ENCODE data around the gene LRRC3. TPM values are rescaled to one million over a fixed set of nuclear protein-coding genes. Genes with fewer than 3 reads are reported as not detected.
A peak's percentile ranks its signal among the peaks of the same experiment; 100 is the strongest.

Gene LRRC3
- total and polyA plus RNA-seq, 7 experiments from 2014 or later, result 0.06 to 3.3 (median 0.89) TPM

DNA sequence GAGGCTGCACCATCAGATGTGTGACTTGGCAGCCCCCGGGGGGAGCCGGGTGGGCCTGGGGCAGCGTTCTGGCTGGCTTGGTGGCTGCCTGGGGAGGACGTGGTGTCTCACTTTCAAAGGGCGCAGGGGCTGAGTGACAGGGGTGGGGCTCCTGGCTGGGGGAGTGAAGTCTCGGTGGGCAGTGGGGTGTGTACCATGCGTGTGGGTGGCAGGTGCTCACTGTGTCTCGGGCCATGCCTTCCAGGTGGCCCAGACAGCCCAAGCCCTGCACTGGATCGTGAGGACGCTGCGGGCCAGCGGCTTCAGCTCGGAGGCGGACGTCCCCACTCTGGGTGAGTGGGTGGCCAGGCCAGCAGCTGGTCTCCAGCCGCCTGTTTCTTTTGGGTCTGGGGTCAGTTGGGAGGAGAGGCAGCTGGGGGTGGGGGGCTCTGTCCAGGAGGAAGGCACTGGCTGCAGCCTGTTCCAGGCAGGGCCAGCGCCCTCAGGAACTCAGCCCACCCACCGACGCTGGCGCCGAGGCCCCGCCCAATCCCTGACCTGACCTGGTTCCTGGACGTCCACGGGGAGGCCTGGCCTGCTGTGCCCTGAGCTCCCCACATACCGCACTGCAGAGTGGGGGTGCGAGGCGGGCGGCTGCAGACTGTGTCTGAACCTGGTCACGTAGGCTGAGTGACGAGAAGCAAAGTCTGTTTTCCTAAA lies 30.6 kb upstream of the LRRC3 start:
- H3K27ac Mint-ChIP-seq, result no peak overlapping the region
- DNase-seq (no peak), ATAC-seq (no peak)
- peaks cover 0 to 9% (median 3%) of the 10 kb centered on the region in 11 donors for H3K9me3 Mint-ChIP-seq
- no peaks in the 10 kb centered on the region for H3K27me3 Mint-ChIP-seq
- peaks cover 0 to 1% (median 1%) of the 10 kb centered on the region in 3 experiments for H3K9me3 ChIP-seq (ENCODE audit: control insufficient read depth in 2 of 3, low read length in 3 of 3)
- H3K27ac ChIP-seq (ENCODE audit: low read depth, low read length), result no peak overlapping the region
- no peaks in the 10 kb centered on the region for H3K4me1 ChIP-seq (ENCODE audit: control insufficient read depth in 2 of 2, insufficient read depth in 2 of 2, low read length in 2 of 2)
- intact Hi-C loops (cut with micrococcal nuclease), result loop anchor here in 1 of 2 donors (10.0 kb wide), 1 partner anchor 90 kb away; the partner anchor contains the start of gene CFAP410
- no peaks in the 10 kb centered on the region for H3K27me3 ChIP-seq (ENCODE audit: control insufficient read depth in 2 of 2, insufficient read depth in 2 of 2, low read length in 2 of 2)
- H3K4me1 Mint-ChIP-seq, result peaks cover 0 to 6% (median 0%) of the 10 kb centered on the region in 7 donors
- H3K36me3 ChIP-seq (ENCODE audit: control insufficient read depth in 2 of 3, insufficient read depth in 3 of 3, low read length in 3 of 3), result no peaks in the 10 kb centered on the region
- ChIA-PET POLR2A (no interaction called here), CTCF (no interaction called here)
- peaks cover 0 to 17% (median under 1%) of the 10 kb centered on the region in 5 donors for H3K36me3 Mint-ChIP-seq
- H3K4me3 Mint-ChIP-seq, result no peak overlapping the region
- H3K4me3 ChIP-seq (ENCODE audit: low read length), result no peak overlapping the region

DNA sequence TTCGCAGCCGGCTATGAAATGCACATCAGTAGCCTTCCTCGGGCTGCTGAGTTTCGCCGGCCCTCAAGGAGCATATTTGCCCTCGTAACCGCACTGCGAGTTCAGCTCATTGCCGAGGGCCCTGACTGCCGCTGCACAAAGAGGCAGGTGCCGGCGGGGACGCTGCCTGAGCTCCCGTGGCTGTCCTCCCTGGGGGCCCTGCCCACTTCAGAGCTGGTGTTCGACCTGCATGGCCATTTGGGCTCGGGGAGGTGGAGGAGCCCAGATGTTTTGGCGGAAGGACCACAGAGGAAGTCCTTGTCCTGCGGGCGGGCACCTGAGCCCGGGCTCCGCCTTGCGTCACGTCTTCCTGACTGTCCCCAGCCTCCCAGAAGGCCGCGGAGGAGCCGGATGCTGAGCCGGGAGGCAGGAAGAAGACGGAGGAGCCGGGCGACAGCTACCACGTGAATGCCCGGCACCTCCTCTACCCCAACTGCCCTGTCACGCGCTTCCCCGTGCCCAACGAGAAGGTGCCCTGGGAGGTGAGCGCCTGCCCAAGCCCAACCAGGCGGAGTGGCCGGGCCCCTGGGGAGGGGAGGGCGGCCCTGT lies 29.9 kb upstream of the LRRC3 start:
- peaks cover 0 to 6% (median 5%) of the 10 kb centered on the region in 3 experiments for H3K9me3 ChIP-seq (ENCODE audit: control insufficient read depth in 2 of 3, low read length in 3 of 3)
- ATAC-seq, result no peak
- no peaks in the 10 kb centered on the region for H3K27me3 Mint-ChIP-seq
- H3K4me1 Mint-ChIP-seq, result peaks cover 0 to 6% (median 0%) of the 10 kb centered on the region in 7 donors
- H3K9me3 Mint-ChIP-seq, result peaks cover 0 to 14% (median 8%) of the 10 kb centered on the region in 11 donors
- no peak overlapping the region for H3K27ac ChIP-seq (ENCODE audit: low read depth, low read length)
- peak overlapping the region in 1 of 10 donors; percentile 8 for H3K4me3 Mint-ChIP-seq
- intact Hi-C loops (cut with micrococcal nuclease), result loop anchor here in 1 of 2 donors (10.0 kb wide), 1 partner anchor 91 kb away; the partner anchor contains the start of gene CFAP410
- no peak overlapping the region for H3K4me3 ChIP-seq (ENCODE audit: low read length)
- no peaks in the 10 kb centered on the region for H3K27me3 ChIP-seq (ENCODE audit: control insufficient read depth in 2 of 2, insufficient read depth in 2 of 2, low read length in 2 of 2)
- POLR2A ChIA-PET, result no interaction called here
- H3K27ac Mint-ChIP-seq, result no peak overlapping the region
- no peaks in the 10 kb centered on the region for H3K4me1 ChIP-seq (ENCODE audit: control insufficient read depth in 2 of 2, insufficient read depth in 2 of 2, low read length in 2 of 2)
- CTCF ChIA-PET, result no interaction called here
- no peak for DNase-seq
- peaks cover 0 to 15% (median 4%) of the 10 kb centered on the region in 5 donors for H3K36me3 Mint-ChIP-seq
- H3K36me3 ChIP-seq (ENCODE audit: control insufficient read depth in 2 of 3, insufficient read depth in 3 of 3, low read length in 3 of 3), result no peaks in the 10 kb centered on the region

DNA sequence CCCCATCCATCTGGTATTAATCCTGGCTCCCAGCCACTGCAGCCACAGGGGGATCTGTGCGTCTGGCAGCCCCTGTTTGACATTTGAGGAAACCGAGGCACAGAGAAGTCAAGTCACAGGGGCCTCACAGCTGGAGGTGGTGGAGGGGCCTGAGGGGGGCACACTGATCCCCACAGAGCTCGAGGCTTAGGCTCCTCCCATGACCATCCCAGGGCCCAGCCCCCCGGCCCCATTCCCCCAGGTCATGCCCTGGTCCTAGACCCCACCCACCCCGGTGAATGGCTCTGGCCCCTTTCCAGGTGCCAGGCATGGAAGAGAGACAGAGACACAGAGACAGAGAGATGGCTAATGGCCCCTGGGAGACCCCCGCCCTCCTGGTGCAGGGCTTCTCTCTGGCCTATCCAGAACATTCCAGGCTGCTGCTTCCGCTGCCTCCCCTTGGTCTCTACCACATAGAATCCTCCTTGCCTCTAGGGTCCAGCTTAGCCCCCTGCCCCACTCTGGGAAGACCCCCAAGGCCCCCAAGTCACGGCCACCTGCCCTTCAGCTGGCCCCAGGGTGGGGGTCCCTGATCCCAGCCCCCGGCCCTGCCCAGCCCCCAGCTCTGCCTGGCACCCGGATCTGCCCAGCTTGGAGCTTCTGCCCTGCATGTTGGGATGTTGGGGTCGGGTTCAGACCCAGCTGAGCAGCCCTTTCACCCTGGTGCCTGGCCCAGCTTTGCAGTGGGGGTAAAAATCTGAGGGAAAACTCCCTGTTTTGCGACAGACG lies 29.2 kb upstream of the LRRC3 start:
- no peaks in the 10 kb centered on the region for H3K27me3 Mint-ChIP-seq
- Histone ChIP-seq H3K9me3 (ENCODE audit: control insufficient read depth in 2 of 3, low read length in 3 of 3) (peaks cover 0 to 6% (median 5%) of the 10 kb centered on the region in 3 experiments), H3K36me3 (ENCODE audit: control insufficient read depth in 2 of 3, insufficient read depth in 3 of 3, low read length in 3 of 3) (no peaks in the 10 kb centered on the region), H3K4me1 (ENCODE audit: control insufficient read depth in 2 of 2, insufficient read depth in 2 of 2, low read length in 2 of 2) (no peaks in the 10 kb centered on the region), H3K27me3 (ENCODE audit: control insufficient read depth in 2 of 2, insufficient read depth in 2 of 2, low read length in 2 of 2) (no peaks in the 10 kb centered on the region), H3K27ac (ENCODE audit: low read depth, low read length) (no peak overlapping the region), H3K4me3 (ENCODE audit: low read length) (no peak overlapping the region)
- ATAC-seq (no peak), DNase-seq (no peak)
- no peak overlapping the region for H3K27ac Mint-ChIP-seq
- intact Hi-C loops (cut with micrococcal nuclease), result loop anchor here in 1 of 2 donors (10.0 kb wide), 1 partner anchor 91 kb away; the partner anchor contains the start of gene CFAP410
- peaks cover 0 to 17% (median 4%) of the 10 kb centered on the region in 5 donors for H3K36me3 Mint-ChIP-seq
- peaks cover 0 to 19% (median 11%) of the 10 kb centered on the region in 11 donors for H3K9me3 Mint-ChIP-seq
- ChIA-PET POLR2A (no interaction called here), CTCF (no interaction called here)
- no peak overlapping the region for H3K4me3 Mint-ChIP-seq
- peaks cover 0 to 6% (median 0%) of the 10 kb centered on the region in 7 donors for H3K4me1 Mint-ChIP-seq

GRCh38 chr21:44426663-44427191 lies 28.6 kb upstream of the LRRC3 start:
- H3K36me3 Mint-ChIP-seq, result peaks cover 0 to 21% (median 6%) of the 10 kb centered on the region in 5 donors
- no peak overlapping the region for H3K27ac ChIP-seq (ENCODE audit: low read depth, low read length)
- ChIA-PET POLR2A (no interaction called here), CTCF (no interaction called here)
- H3K4me3 ChIP-seq (ENCODE audit: low read length), result no peak overlapping the region
- intact Hi-C loops (cut with micrococcal nuclease), result loop anchor here in 1 of 2 donors (10.0 kb wide), 1 partner anchor 92 kb away; the partner anchor contains the start of gene CFAP410
- H3K27me3 ChIP-seq (ENCODE audit: control insufficient read depth in 2 of 2, insufficient read depth in 2 of 2, low read length in 2 of 2), result no peaks in the 10 kb centered on the region
- peaks cover 0 to 25% (median 14%) of the 10 kb centered on the region in 11 donors for H3K9me3 Mint-ChIP-seq
- peaks cover 0 to 6% (median 0%) of the 10 kb centered on the region in 7 donors for H3K4me1 Mint-ChIP-seq
- H3K9me3 ChIP-seq (ENCODE audit: control insufficient read depth in 2 of 3, low read length in 3 of 3), result peaks cover 0 to 6% (median 5%) of the 10 kb centered on the region in 3 experiments
- no peak overlapping the region for H3K4me3 Mint-ChIP-seq
- no peaks in the 10 kb centered on the region for H3K27me3 Mint-ChIP-seq
- no peaks in the 10 kb centered on the region for H3K36me3 ChIP-seq (ENCODE audit: control insufficient read depth in 2 of 3, insufficient read depth in 3 of 3, low read length in 3 of 3)
- no peak overlapping the region for H3K27ac Mint-ChIP-seq
- ATAC-seq (no peak), DNase-seq (no peak)
- no peaks in the 10 kb centered on the region for H3K4me1 ChIP-seq (ENCODE audit: control insufficient read depth in 2 of 2, insufficient read depth in 2 of 2, low read length in 2 of 2)

- no peaks in the 10 kb centered on the region for H3K27me3 ChIP-seq (ENCODE audit: control insufficient read depth in 2 of 2, insufficient read depth in 2 of 2, low read length in 2 of 2)
- no peak overlapping the region for H3K4me3 ChIP-seq (ENCODE audit: low read length)
- peaks cover 0 to 32% (median 18%) of the 10 kb centered on the region in 11 donors for H3K9me3 Mint-ChIP-seq
- no peak overlapping the region for H3K27ac Mint-ChIP-seq
- intact Hi-C loops (cut with micrococcal nuclease), result loop anchor here (1.0 to 10.0 kb wide), 2 partner anchors 28 to 93 kb away; partner anchors contain the start of genes LRRC3 (in 2 of the 2) and CFAP410 (in 1 of the 2)
- ATAC-seq (no peak), DNase-seq (no peak)
- H3K36me3 ChIP-seq (ENCODE audit: control insufficient read depth in 2 of 3, insufficient read depth in 3 of 3, low read length in 3 of 3), result no peaks in the 10 kb centered on the region
- H3K27me3 Mint-ChIP-seq, result no peaks in the 10 kb centered on the region
- ChIA-PET POLR2A (no interaction called here), CTCF (no interaction called here)
- H3K9me3 ChIP-seq (ENCODE audit: control insufficient read depth in 2 of 3, low read length in 3 of 3), result peaks cover 0 to 6% (median 5%) of the 10 kb centered on the region in 3 experiments
- no peak overlapping the region for H3K4me3 Mint-ChIP-seq
- H3K36me3 Mint-ChIP-seq, result peaks cover 0 to 23% (median 13%) of the 10 kb centered on the region in 5 donors
- H3K4me1 Mint-ChIP-seq, result peaks cover 0 to 6% (median 0%) of the 10 kb centered on the region in 7 donors
- H3K4me1 ChIP-seq (ENCODE audit: control insufficient read depth in 2 of 2, insufficient read depth in 2 of 2, low read length in 2 of 2), result no peaks in the 10 kb centered on the region
- H3K27ac ChIP-seq (ENCODE audit: low read depth, low read length), result no peak overlapping the region
Observed at GRCh38 chr21:44427241-44428120, 27.8 kb upstream of the LRRC3 start.

All from naive thymus-derived CD4-positive, alpha-beta T cell (primary cell).